ENCODE measurements around the gene MED19. TPM values are rescaled to one million over a fixed set of nuclear protein-coding genes. Genes with fewer than 3 reads are reported as not detected.
A peak's percentile ranks its signal among the peaks of the same experiment; 100 is the strongest.

MED19 gene
- total and polyA plus RNA-seq, 2 donors from 2014 or later, result 15.2 to 26.1 TPM

DNA sequence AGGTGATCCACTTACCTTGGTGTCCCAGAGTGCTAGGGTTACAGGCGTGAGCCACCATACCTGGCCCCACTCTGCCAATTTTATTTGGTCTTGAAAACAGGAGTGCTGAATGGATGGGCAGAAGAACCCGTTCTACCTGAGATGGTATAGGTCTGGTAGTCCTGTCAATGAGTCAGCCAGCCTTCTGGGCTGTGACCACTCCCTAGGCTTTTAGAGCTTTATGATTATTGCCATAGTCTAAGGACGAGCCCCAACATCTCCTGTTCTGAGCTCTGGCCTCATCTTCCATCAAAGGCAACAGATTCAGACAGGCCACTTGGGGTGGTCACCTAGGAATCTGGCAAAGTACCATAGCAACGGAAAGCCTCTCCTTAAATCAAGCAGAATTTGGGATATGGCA is 32.6 kb downstream of the MED19 start:
- H3K27me3 ChIP-seq (ENCODE audit: control insufficient read depth, insufficient read depth, low read length), result no peaks in the 10 kb centered on the region
- no peaks in the 10 kb centered on the region for H3K9me3 ChIP-seq (ENCODE audit: control insufficient read depth in 2 of 3, insufficient read depth in 1 of 3, low read length in 3 of 3)
- DNase-seq (no peak), FAIRE-seq (no peak)
- H3K4me3 ChIP-seq (ENCODE audit: low read length in 3 of 3), result no peak overlapping the region
- peaks cover 2 to 26% (median 23%) of the 10 kb centered on the region in 3 donors for H3K36me3 ChIP-seq (ENCODE audit: control insufficient read depth in 2 of 3, insufficient read depth in 3 of 3, low read length in 3 of 3)
- no peak overlapping the region for H3K9ac ChIP-seq (ENCODE audit: low read length in 3 of 3)
- H3K4me1 ChIP-seq (ENCODE audit: control insufficient read depth in 2 of 3, insufficient read depth in 2 of 3, low read depth in 1 of 3, low read length in 3 of 3), result peaks cover 0 to 9% (median 3%) of the 10 kb centered on the region in 3 donors
- TF ChIP-seq, protein P1, sequence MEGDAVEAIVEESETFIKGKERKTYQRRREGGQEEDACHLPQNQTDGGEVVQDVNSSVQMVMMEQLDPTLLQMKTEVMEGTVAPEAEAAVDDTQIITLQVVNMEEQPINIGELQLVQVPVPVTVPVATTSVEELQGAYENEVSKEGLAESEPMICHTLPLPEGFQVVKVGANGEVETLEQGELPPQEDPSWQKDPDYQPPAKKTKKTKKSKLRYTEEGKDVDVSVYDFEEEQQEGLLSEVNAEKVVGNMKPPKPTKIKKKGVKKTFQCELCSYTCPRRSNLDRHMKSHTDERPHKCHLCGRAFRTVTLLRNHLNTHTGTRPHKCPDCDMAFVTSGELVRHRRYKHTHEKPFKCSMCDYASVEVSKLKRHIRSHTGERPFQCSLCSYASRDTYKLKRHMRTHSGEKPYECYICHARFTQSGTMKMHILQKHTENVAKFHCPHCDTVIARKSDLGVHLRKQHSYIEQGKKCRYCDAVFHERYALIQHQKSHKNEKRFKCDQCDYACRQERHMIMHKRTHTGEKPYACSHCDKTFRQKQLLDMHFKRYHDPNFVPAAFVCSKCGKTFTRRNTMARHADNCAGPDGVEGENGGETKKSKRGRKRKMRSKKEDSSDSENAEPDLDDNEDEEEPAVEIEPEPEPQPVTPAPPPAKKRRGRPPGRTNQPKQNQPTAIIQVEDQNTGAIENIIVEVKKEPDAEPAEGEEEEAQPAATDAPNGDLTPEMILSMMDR (IDR thresholded peaks at IDR 0.05; ENCODE audit: borderline replicate concordance, extremely low read depth, insufficient read depth), result no peak
- intact Hi-C loops (cut with DNase I), result no loop called here
- H3K27ac ChIP-seq (ENCODE audit: low read depth in 2 of 2, low read length in 2 of 2), result no peak overlapping the region

DNA sequence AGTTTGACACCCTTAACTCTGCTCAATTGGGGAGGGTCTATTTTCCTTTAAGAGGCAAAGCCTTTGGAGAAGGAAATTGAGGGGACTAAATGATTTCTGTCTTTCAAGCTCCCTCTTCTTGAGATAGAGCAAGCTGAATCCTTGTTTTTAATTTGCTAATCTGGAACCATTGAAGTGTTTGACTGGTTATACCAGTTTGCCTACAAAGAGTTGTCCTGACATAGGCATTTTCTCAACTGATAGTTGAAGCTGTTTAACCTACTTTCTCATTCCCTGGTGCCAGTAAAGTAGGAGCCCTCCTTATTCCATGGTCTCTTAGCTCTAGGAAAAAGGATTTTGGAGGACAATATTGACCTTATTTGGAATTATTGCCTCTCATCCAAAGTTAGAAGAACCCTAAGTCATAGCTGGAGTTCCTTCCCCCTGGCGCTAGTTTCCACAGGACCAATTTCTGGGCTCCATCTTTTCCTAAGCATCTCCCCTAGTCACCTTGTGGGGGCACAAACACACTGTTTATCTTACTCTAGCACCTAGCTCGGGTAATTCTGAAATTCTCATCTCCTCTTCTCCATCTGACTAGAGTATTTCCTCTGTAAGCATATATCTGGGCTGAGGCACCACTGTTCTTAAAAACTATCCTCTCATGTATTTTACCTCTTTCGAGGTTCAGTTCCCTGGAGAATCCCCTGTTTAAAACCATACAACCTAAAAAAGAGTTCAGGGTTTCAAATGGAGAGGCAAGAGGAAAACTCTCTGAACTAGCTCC is 36.7 kb downstream of the MED19 start:
- intact Hi-C loops (cut with DNase I), result no loop called here
- TF ChIP-seq, protein P1 (IDR thresholded peaks at IDR 0.05; ENCODE audit: borderline replicate concordance, extremely low read depth, insufficient read depth), result no peak
- no peak for DNase-seq
- Histone ChIP-seq H3K9ac (ENCODE audit: low read length in 3 of 3) (no peak overlapping the region), H3K9me3 (ENCODE audit: control insufficient read depth in 2 of 3, insufficient read depth in 1 of 3, low read length in 3 of 3) (no peaks in the 10 kb centered on the region), H3K4me3 (ENCODE audit: low read length in 3 of 3) (no peak overlapping the region), H3K27ac (ENCODE audit: low read depth in 2 of 2, low read length in 2 of 2) (peak overlapping the region in 1 of 2 donors; percentile 48), H3K4me1 (ENCODE audit: control insufficient read depth in 2 of 3, insufficient read depth in 2 of 3, low read depth in 1 of 3, low read length in 3 of 3) (peaks cover 0 to 11% (median 3%) of the 10 kb centered on the region in 3 donors), H3K27me3 (ENCODE audit: control insufficient read depth, insufficient read depth, low read length) (no peaks in the 10 kb centered on the region), H3K36me3 (ENCODE audit: control insufficient read depth in 2 of 3, insufficient read depth in 3 of 3, low read length in 3 of 3) (peaks cover 6 to 19% (median 16%) of the 10 kb centered on the region in 3 donors)
- no peak for FAIRE-seq

DNA sequence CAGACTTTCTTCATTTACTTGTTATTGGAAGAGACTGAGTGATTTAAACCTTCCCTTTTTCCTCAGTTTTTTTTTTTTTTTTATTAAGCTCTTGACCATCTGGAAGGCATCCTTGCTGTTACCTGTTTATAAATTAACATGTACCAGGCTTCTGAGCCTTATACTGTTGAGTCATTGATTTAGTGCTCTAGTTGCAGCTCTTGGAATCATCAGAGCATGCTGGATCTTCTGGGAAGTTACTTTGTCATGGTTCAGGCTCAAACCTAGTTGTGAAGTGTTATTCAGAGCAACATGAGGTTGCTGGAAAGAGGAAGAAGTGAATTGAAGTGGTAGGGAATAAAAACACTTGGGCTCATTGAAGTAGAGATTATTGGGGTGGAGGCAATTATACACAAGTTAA is 37.8 kb downstream of the MED19 start:
- intact Hi-C loops (cut with DNase I), result no loop called here
- TF ChIP-seq, protein P1 (IDR thresholded peaks at IDR 0.05; ENCODE audit: borderline replicate concordance, extremely low read depth, insufficient read depth), result no peak
- Histone ChIP-seq H3K4me3 (ENCODE audit: low read length in 3 of 3) (no peak overlapping the region), H3K27me3 (ENCODE audit: control insufficient read depth, insufficient read depth, low read length) (no peaks in the 10 kb centered on the region), H3K36me3 (ENCODE audit: control insufficient read depth in 2 of 3, insufficient read depth in 3 of 3, low read length in 3 of 3) (peaks cover 5 to 19% (median 16%) of the 10 kb centered on the region in 3 donors), H3K4me1 (ENCODE audit: control insufficient read depth in 2 of 3, insufficient read depth in 2 of 3, low read depth in 1 of 3, low read length in 3 of 3) (peaks cover 0 to 11% (median 9%) of the 10 kb centered on the region in 3 donors), H3K9me3 (ENCODE audit: control insufficient read depth in 2 of 3, insufficient read depth in 1 of 3, low read length in 3 of 3) (no peaks in the 10 kb centered on the region), H3K27ac (ENCODE audit: low read depth in 2 of 2, low read length in 2 of 2) (peak overlapping the region in 1 of 2 donors; percentile 36), H3K9ac (ENCODE audit: low read length in 3 of 3) (no peak overlapping the region)
- FAIRE-seq (peak; percentile 80), DNase-seq (no peak)

All from kidney (tissue), 14 donors.